GM21367 (cell line): ENCODE data around the gene MSRB1.

Experiments
- ATAC-seq: cut with Tn5 transposase; IDR thresholded peaks from one replicate; pipeline ENCODE4 v1.9.1; 2021; ENCODE audit not compliant: unreplicated experiment

The MSRB1 gene, protein sequence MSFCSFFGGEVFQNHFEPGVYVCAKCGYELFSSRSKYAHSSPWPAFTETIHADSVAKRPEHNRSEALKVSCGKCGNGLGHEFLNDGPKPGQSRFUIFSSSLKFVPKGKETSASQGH

GRCh38 chr16:1942810-1943726, at the start of gene MSRB1:
Gene MSRB1, minus strand, starts transcription at chr16:1943199. Its CDS starts 43 bp downstream, at chr16:1943156.
- ATAC-seq: peak; percentile 88

GRCh38 chr16:1991948-1992703, 49.1 kb upstream of the MSRB1 start:
- peak; percentile 36 for ATAC-seq

- no peak for ATAC-seq
Observed at GRCh38 chr16:1991588-1991947, 48.6 kb upstream of the MSRB1 start.

DNA sequence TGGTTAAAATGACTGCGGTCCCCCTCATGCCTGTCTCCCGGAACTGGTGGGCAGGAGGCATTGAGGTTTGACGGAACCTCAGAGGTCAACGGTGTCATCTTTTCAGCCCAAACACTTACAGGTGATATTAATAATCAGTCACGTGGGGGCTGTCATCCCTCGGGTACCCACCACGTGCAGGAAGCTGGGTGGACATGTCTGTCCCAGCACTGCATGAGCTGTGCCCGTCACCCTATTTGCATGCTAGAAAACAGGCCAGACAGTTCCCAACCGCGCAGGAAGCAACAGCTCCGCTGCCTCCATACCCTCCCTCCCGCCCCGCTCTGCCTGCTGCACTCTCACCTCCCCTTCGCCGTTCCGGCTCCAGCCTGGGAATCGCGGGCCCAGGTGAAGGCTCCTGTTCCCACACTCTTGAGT, 48.1 kb upstream of the MSRB1 start:
- ATAC-seq: peak; percentile 27

DNA sequence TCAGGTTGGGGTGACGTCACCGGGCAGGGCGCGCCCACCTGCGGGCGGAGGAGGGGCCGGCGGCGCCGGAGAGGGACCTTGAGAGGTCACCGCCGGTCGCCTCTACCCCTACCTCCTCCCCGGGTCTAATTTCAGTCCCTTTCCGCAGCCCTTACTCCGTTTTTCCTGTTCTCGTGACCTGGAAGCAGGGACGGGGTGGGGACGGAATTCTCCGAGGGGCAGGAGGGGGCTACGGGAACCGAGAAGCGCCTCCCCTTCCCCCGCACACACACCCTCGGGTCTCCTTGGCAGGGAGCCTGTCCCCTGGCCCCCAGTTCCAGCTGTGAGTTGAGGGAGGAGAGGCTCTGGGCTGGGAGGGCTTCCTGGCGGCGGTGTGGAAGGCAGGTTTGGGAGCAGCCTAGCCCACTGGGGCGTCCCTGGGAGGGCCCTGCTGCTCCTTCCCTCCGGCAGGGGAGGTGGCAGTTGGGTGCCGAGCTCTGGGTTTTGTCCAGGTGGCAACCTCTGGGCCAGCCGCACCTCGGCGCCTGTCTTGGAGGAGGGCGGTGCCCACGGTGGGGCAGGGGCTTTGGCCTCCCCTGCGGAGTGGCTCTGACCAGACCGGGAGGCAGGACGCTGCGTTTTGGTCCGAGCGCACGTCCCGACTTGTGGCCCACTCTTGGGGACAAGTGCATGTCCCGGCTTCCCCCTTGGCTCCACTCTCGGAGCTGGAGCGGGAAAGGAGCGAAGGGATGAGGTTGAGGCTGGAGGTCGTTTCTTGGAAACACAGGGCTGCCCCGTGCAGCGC, 47.5 kb upstream of the MSRB1 start:
- ATAC-seq: no peak

DNA sequence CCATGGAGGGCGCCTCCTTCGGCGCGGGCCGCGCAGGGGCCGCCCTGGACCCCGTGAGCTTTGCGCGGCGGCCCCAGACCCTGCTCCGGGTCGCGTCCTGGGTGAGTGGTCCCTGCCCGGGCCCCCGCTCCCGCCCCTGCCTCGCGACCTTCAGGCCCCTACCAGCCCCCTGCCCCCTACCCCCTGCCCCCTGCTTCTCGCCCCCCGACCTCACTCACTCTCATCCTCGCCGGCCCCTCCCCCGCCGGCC, 47.0 kb upstream of the MSRB1 start:
- ATAC-seq: no peak

DNA sequence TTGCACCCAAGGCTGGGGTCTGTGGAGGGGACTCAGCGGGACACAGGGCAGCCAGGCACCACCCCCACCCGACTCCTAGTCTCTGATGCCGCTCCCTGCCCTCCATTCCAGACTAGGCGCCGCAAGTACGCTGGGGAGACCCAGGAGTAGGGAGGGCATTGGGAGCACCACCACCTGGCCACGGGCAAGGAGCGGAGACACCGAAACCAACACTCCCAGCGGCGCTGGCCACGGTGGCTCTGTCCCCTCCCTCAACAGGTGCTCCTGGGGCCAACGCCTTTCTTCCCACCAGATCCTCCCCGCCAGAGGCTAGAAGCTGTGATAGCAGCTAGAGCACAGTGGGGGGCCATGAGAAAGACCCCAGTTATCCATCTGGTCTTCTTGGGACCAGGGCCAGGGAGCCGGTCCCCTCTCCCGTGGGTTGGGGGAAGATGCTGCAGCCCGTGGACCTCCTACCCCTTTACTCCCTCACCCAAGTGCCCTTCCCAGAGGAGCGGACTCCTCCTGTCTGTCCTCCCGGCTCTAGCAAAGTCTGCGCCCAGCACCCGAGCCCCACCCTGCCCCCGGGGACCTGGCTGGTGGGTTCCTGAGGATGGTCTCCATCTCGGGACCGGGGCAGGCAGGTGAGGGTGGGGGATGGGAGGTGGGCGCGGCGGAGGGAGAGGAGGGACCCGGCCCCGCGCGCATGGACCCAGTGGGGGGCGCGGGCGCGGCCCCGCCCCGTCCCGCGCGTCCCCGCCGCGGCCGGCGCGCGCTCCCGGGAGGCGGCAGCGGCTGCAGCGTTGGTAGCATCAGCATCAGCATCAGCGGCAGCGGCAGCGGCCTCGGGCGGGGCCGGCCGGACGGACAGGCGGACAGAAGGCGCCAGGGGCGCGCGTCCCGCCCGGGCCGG, 46.5 kb upstream of the MSRB1 start, which contains the start of gene SYNGR3:
TSS of gene SYNGR3 (plus strand) at position 762 of the 892 bp plus-strand sequence. CDS start 133 bp downstream, outside the sequence.
- ATAC-seq: no peak

GRCh38 chr16:1987198-1987597, 44.2 kb upstream of the MSRB1 start:
- no peak for ATAC-seq

- no peak for ATAC-seq
Observed at GRCh38 chr16:1985466-1986150, 42.6 kb upstream of the MSRB1 start.

DNA sequence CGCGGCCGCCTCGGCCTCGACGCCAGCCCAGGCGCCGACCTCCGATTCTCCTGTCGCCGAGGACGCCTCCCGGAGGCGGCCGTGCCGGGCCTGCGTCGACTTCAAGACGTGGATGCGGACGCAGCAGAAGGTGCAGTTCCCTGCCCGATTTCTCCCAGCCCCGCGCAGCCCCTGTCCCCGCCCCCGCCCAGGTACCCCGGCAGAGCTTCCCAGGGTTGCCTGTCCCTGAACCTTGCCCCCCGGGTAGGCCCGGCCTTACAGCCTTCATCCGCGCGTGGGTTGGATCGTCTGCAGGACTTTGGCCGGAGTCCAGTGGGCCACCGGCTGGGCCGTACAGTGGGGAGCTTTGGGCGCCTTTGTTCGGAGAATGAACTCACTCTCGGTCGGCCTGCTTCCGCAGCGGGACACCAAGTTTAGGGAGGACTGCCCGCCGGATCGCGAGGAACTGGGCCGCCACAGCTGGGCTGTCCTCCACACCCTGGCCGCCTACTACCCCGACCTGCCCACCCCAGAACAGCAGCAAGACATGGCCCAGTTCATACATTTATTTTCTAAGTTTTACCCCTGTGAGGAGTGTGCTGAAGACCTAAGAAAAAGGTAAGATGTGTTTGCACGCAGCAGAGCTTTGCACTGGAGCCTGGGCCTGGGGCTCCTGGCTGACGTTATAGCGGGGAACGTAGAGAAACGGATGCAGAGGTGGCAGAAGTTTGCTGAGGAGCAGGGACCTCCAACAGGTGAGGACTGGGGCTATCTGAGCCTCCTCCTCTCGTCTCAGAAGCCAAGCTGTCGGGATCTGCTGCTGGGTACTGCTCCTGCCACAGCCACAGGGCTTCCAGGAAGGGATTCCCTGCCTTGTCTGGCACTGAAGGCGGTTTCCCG, 41.6 kb upstream of the MSRB1 start:
- ATAC-seq: no peak

DNA sequence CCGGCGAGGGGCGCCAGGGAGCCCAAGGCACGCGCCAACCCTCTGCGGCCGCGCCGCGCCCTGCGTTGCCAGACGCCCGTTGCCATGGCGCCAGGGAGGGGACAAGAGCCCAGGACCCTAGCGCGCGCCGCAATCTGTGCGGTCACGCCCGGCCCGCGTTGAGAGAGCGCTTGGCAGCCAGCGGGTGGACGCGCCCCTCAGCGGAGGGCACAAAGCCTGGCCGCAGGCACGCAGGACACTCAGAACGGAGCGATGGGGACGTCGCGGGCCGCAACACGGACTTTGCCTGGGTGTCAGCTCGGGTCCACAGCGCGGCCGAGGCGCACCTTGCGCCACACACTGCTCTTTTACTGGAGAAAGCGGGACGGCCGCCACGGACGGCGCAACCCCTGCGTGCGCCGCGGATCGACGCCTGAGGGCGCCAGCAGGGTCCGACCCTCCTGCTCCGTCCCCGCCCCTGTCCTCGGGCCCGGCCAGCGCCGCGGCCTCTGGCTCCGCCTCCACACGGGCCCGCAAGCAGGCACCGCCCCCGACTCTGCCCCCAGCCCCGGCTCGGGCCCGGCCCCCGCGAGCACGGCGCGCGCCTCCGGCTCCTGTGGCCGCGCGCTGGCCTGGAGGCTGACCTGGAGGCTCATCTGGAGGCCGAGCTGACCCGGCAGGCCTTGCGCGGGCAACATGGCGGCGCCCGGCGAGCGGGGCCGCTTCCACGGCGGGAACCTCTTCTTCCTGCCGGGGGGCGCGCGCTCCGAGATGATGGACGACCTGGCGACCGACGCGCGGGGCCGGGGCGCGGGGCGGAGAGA, 40.7 kb upstream of the MSRB1 start, which contains the start of gene GFER:
TSS of gene GFER (plus strand) at position 650 of the 803 bp plus-strand sequence. CDS start at position 676, 26 bp downstream.
- peak; percentile 68 for ATAC-seq

GRCh38 chr16:1982991-1983543, 40.1 kb upstream of the MSRB1 start:
- ATAC-seq: no peak

DNA sequence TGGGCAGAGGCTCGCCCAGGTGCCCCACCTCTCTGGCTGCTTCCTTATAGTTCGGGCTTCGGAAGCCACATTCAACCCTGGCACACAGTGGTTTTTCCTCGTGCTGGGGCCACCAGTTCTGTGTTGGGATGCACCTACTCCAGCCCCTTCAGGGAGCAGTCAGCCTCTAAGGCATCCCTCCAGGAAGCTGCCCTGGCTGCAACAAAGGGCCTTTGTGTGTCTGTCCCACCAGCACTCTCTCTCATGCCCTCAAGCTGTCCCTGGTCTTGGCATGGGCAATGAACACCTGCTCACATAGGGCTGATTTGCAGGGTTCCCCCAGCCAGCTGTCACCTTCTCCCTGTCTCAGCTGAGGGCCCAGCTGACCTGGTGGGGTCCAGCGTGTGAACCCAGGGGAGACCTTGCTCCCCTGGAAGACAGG, 39.0 kb upstream of the MSRB1 start:
- ATAC-seq: no peak

GRCh38 chr16:1981398-1981836, 38.4 kb upstream of the MSRB1 start, which contains the start of gene NOXO1:
Gene NOXO1, minus strand, starts transcription at chr16:1981469. Its CDS starts 290 bp downstream, at chr16:1981179.
- ATAC-seq: no peak

GRCh38 chr16:1980770-1981087, 37.7 kb upstream of the MSRB1 start:
- no peak for ATAC-seq

DNA sequence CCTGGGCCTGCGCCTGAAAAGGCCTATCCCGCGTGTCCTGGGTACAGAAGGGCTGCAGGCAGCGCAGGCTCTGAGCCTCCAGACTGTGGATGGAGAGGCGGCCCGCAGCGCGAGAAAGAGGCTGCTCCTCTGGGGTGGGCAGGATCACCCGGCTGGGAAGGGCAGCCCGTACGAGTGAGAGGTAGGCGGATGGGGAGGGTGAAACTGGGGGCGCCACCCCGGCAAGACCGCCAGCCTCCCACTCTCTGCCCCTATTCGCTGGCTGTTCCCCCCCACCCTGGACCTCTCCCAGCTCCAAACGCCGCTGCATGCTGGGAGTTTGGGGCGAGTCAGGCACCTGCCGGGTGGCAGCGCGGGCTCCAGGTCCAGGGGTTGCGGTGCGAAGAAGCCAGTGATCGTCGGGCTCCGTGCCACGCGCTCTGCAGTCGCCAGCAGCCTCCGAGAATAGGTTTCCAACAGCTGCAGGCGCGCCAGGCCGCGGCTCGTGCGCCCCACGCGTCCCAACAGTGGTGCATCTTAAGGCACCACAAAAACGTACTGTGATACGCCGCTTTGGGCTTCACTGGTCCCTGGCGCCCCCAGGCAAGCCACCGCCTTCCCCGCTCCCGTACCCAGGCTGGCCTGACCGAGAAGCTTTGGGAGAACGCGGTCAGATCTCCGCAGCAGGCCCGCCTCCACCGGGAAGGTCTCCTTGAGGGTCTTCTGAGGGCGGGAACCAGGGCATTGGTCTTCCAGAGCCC, 37.2 kb upstream of the MSRB1 start:
- no peak for ATAC-seq
